Posterior cingulate gyrus (tissue), 11 donors: ENCODE results near the gene MAGEC3.
"Not testable (repeated sequence)": the region's sequence is repeated elsewhere in the genome, so short reads cannot be mapped to it uniquely, and the experiment has no call there.

Source experiments
- DNase-seq, 10 donors: peaks; one replicate each; pipeline versions ENCODE4 v3.0.0 to v3.0.0-alpha.2; 2020 to 2021; ENCODE audit warnings: mixed read lengths in 3 of 10
- intact Hi-C: fragments of 100-400 bp; cut with DNase I; formaldehyde crosslinking; loops from one replicate; pipeline ENCODE4 v1.15.1; 2023

Gene MAGEC3

GRCh38 chrX:141838016-141838415, at the start of gene MAGEC3:
Gene MAGEC3, plus strand, starts transcription at chrX:141838316. Its CDS starts 0 bp downstream, at chrX:141838316.
- intact Hi-C loops, result no loop called here

GRCh38 chrX:141791856-141792255, 46.3 kb upstream of the MAGEC3 start:
- intact Hi-C loops, result no loop called here
- no peak for DNase-seq

More at GRCh38 chrX:141838016-141838415, at the start of gene MAGEC3:
- no peak for DNase-seq

GRCh38 chrX:141811438-141811837, 26.7 kb upstream of the MAGEC3 start:
- DNase-seq, result no peak
- intact Hi-C loops, result no loop called here

- DNase-seq, result no peak
- intact Hi-C loops, result no loop called here
Measured at GRCh38 chrX:141814213-141814857, 23.8 kb upstream of the MAGEC3 start.

GRCh38 chrX:141815904-141816303, 22.2 kb upstream of the MAGEC3 start:
- DNase-seq, result no peak
- intact Hi-C loops, result no loop called here

GRCh38 chrX:141832247-141832646, 5.9 kb upstream of the MAGEC3 start:
- DNase-seq, result no peak
- intact Hi-C loops, result no loop called here

- no peak for DNase-seq
- intact Hi-C loops, result no loop called here
Measured at GRCh38 chrX:141839856-141840255, 1.7 kb downstream of the MAGEC3 start.

GRCh38 chrX:141857479-141857878, 19.4 kb downstream of the MAGEC3 start:
- intact Hi-C loops, result no loop called here
- no peak for DNase-seq

- intact Hi-C loops, result no loop called here
- no peak for DNase-seq
Measured at GRCh38 chrX:141879616-141880015, 41.5 kb downstream of the MAGEC3 start.

- DNase-seq, intact Hi-C loops: not testable (repeated sequence)
Measured at GRCh38 chrX:141888811-141889210, 50.7 kb downstream of the MAGEC3 start.

- intact Hi-C loops, result no loop called here
- DNase-seq, result no peak
Measured at GRCh38 chrX:141894733-141895132, 56.6 kb downstream of the MAGEC3 start.

- intact Hi-C loops, result no loop called here
- no peak for DNase-seq
Measured at GRCh38 chrX:141897690-141898089, 59.6 kb downstream of the MAGEC3 start.

- intact Hi-C loops, result no loop called here
Measured at GRCh38 chrX:141902366-141902765, 64.2 kb downstream of the MAGEC3 start.

GRCh38 chrX:141903400-141904155, 65.5 kb downstream of the MAGEC3 start, which contains the start of gene MAGEC1:
Gene MAGEC1, plus strand, starts transcription at chrX:141903894. Its CDS starts 1,179 bp downstream, at chrX:141905073.
- DNase-seq, result peak in 1 of 10 donors; percentile 84
- intact Hi-C loops, result no loop called here

More at GRCh38 chrX:141902366-141902765, 64.2 kb downstream of the MAGEC3 start:
- DNase-seq, result no peak

- DNase-seq, result no peak
- intact Hi-C loops, result no loop called here
Measured at GRCh38 chrX:141904262-141904661, 66.1 kb downstream of the MAGEC3 start.

- DNase-seq, result no peak
- intact Hi-C loops, result no loop called here
Measured at GRCh38 chrX:141917801-141918200, 79.7 kb downstream of the MAGEC3 start.

GRCh38 chrX:141924293-141924692, 86.2 kb downstream of the MAGEC3 start:
- no peak for DNase-seq
- intact Hi-C loops, result no loop called here

GRCh38 chrX:141928432-141928831, 90.3 kb downstream of the MAGEC3 start:
- intact Hi-C loops, result no loop called here
- DNase-seq, result no peak

- intact Hi-C loops, result no loop called here
- DNase-seq, result no peak
Measured at GRCh38 chrX:141934059-141934641, 96.0 kb downstream of the MAGEC3 start.

- intact Hi-C loops, result no loop called here
- no peak for DNase-seq
Measured at GRCh38 chrX:141935645-141936044, 97.5 kb downstream of the MAGEC3 start.

- intact Hi-C loops, result no loop called here
- no peak for DNase-seq
Measured at GRCh38 chrX:141936080-141936479, 98.0 kb downstream of the MAGEC3 start.

- DNase-seq, result no peak
- intact Hi-C loops, result no loop called here
Measured at GRCh38 chrX:141941234-141941633, 103.1 kb downstream of the MAGEC3 start.
